Measurements from ENCODE around the gene INTS12.

The INTS12 gene

DNA sequence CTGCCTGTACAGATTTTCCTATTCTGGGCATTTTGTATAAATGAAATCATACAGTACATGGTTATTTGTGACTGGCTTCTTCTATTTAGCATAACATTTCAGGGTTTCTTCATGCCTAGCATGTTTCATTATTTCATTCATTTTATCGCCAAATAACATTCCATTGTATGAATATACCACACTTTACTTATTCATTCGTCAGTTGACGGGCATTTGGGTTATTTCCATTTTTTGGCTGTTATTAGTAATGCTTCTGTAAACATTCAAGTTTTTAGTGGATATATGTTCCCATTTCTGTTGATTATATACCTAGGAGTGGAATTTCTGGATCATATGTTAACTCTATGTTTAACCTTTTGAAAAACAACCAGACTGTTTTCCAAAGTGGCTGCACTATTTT is 47.5 kb downstream of the INTS12 start:
- TF ChIP-seq ZNF629 (tag by site-specific recombination; IDR thresholded peaks at IDR 0.05) (no peak), ZBTB1 (tag by site-specific recombination; IDR thresholded peaks at IDR 0.05) (no peak), ZNF530 (tag by site-specific recombination; IDR thresholded peaks at IDR 0.05; ENCODE audit: low read depth) (no peak), ZNF416 (tag by site-specific recombination; IDR thresholded peaks at IDR 0.05) (no peak), ZNF610 (tag by site-specific recombination; IDR thresholded peaks at IDR 0.05; ENCODE audit: borderline replicate concordance) (no peak), ZNF785 (tag by site-specific recombination; IDR thresholded peaks at IDR 0.05) (no peak), MEIS1 (CRISPR knock-in tag; IDR thresholded peaks at IDR 0.05; ENCODE audit: borderline replicate concordance) (no peak), SP2 (tag by site-specific recombination; IDR thresholded peaks at IDR 0.05) (no peak), ZNF26 (tag by site-specific recombination; IDR thresholded peaks at IDR 0.05) (no peak), ZNF311 (tag by site-specific recombination; IDR thresholded peaks at IDR 0.05; ENCODE audit: borderline replicate concordance) (no peak), ZNF335 (tag by site-specific recombination; conservative IDR thresholded peaks at IDR 0.05) (no peak), GLIS2 (tag by site-specific recombination; IDR thresholded peaks at IDR 0.05) (no peak), ZNF146 (tag by site-specific recombination; IDR thresholded peaks at IDR 0.05) (no peak)
- Histone ChIP-seq H3K36me3 (ENCODE audit: control insufficient read depth in 2 of 2, insufficient read depth in 1 of 2, low read length in 2 of 2) (no peaks in the 10 kb centered on the region), H3K4me3 (ENCODE audit: low read depth, low read length) (no peak overlapping the region), H3K9me3 (ENCODE audit: control insufficient read depth, insufficient read depth, low read depth, low read length) (no peaks in the 10 kb centered on the region), H3K27ac (ENCODE audit: extremely low read depth, low read depth, low read length) (no peak overlapping the region), H3K4me1 (ENCODE audit: control insufficient read depth, insufficient read depth, low read length) (no peaks in the 10 kb centered on the region)
- POLR2A ChIA-PET = no interaction called here
- CTCF ChIA-PET = interaction anchor here (0.6 kb wide), 1 partner anchor 901 kb away, joined by 3 read pairs; no protein-coding TSS in a partner anchor

- Histone ChIP-seq H3K9me3 (ENCODE audit: control insufficient read depth, insufficient read depth, low read depth, low read length) (no peaks in the 10 kb centered on the region), H3K27ac (ENCODE audit: extremely low read depth, low read depth, low read length) (no peak overlapping the region), H3K4me3 (ENCODE audit: low read depth, low read length) (no peak overlapping the region), H3K4me1 (ENCODE audit: control insufficient read depth, insufficient read depth, low read length) (no peaks in the 10 kb centered on the region), H3K36me3 (ENCODE audit: control insufficient read depth in 2 of 2, insufficient read depth in 1 of 2, low read length in 2 of 2) (no peaks in the 10 kb centered on the region)
- CTCF ChIA-PET = interaction anchor here (0.6 to 1.5 kb wide), 2 partner anchors 35 to 138 kb away, joined by 3 to 4 read pairs; no protein-coding TSS in a partner anchor
- TF ChIP-seq, protein P1, sequence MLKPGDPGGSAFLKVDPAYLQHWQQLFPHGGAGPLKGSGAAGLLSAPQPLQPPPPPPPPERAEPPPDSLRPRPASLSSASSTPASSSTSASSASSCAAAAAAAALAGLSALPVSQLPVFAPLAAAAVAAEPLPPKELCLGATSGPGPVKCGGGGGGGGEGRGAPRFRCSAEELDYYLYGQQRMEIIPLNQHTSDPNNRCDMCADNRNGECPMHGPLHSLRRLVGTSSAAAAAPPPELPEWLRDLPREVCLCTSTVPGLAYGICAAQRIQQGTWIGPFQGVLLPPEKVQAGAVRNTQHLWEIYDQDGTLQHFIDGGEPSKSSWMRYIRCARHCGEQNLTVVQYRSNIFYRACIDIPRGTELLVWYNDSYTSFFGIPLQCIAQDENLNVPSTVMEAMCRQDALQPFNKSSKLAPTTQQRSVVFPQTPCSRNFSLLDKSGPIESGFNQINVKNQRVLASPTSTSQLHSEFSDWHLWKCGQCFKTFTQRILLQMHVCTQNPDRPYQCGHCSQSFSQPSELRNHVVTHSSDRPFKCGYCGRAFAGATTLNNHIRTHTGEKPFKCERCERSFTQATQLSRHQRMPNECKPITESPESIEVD (tag by site-specific recombination; IDR thresholded peaks at IDR 0.05) = no peak
- TF ChIP-seq BCL11A (tag by site-specific recombination; IDR thresholded peaks at IDR 0.05; ENCODE audit: low read depth) = no peak
- TF ChIP-seq MEIS1 (CRISPR knock-in tag; IDR thresholded peaks at IDR 0.05; ENCODE audit: borderline replicate concordance) = no peak
- no peak for TF ChIP-seq ZNF654 (tag by site-specific recombination; IDR thresholded peaks at IDR 0.05; ENCODE audit: low read depth)
- TF ChIP-seq ZNF157 (tag by site-specific recombination; IDR thresholded peaks at IDR 0.05) = no peak
- TF ChIP-seq, protein P2, sequence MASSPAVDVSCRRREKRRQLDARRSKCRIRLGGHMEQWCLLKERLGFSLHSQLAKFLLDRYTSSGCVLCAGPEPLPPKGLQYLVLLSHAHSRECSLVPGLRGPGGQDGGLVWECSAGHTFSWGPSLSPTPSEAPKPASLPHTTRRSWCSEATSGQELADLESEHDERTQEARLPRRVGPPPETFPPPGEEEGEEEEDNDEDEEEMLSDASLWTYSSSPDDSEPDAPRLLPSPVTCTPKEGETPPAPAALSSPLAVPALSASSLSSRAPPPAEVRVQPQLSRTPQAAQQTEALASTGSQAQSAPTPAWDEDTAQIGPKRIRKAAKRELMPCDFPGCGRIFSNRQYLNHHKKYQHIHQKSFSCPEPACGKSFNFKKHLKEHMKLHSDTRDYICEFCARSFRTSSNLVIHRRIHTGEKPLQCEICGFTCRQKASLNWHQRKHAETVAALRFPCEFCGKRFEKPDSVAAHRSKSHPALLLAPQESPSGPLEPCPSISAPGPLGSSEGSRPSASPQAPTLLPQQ (tag by site-specific recombination; IDR thresholded peaks at IDR 0.05) = no peak
- TF ChIP-seq ZNF571 (tag by site-specific recombination; IDR thresholded peaks at IDR 0.05) = no peak
- TF ChIP-seq HOXD13 (CRISPR knock-in tag; IDR thresholded peaks at IDR 0.05; ENCODE audit: borderline replicate concordance) = no peak
- TF ChIP-seq ZNF626 (tag by site-specific recombination; IDR thresholded peaks at IDR 0.05) = no peak
- TF ChIP-seq ZNF785 (tag by site-specific recombination; IDR thresholded peaks at IDR 0.05) = no peak
- no peak for TF ChIP-seq ZSCAN4 (tag by site-specific recombination; IDR thresholded peaks at IDR 0.05)
- TF ChIP-seq ZNF10 (tag by site-specific recombination; IDR thresholded peaks at IDR 0.05) = no peak
- TF ChIP-seq YY1 (tag by site-specific recombination; IDR thresholded peaks at IDR 0.05) = no peak
- POLR2A ChIA-PET = no interaction called here
These were observed 49.3 kb downstream of the INTS12 start for GRCh38 chr4:105659190-105659589.

Data from HEK293 (cell line).